SH-SY5Y (cell line): ENCODE results near the gene MRPL49.

Source experiments
- GATA2 ChIP-seq: IDR thresholded peaks from 2 replicates; pipeline ENCODE4 v1.6.1; 2011; ENCODE audit warnings: mild to moderate bottlenecking, low read depth, low read length
- GATA3 ChIP-seq: IDR thresholded peaks from 2 replicates; pipeline ENCODE4 v1.6.1; 2011; ENCODE audit warnings: low read depth, mild to moderate bottlenecking, low read length, moderate library complexity

- TF ChIP-seq GATA2: no peak
- TF ChIP-seq GATA3: no peak
Measured at GRCh38 chr11:65096926-65097325, 25.2 kb upstream of the MRPL49 start.
